HTERT RPE-1 (cell line): Measurements from ENCODE around the gene ADGRE2.
"Not testable (repeated sequence)": the region's sequence is repeated elsewhere in the genome, so short reads cannot be mapped to it uniquely, and the experiment has no call there.

Experiments used
- in situ Hi-C: fragments of 300-500 bp; cut with MboI; formaldehyde crosslinking; loops from 4 replicates; pipeline ENCODE4 v1.14.3; 2020; ENCODE audit warnings: low sequenced_read_pairs

The ADGRE2 gene

DNA sequence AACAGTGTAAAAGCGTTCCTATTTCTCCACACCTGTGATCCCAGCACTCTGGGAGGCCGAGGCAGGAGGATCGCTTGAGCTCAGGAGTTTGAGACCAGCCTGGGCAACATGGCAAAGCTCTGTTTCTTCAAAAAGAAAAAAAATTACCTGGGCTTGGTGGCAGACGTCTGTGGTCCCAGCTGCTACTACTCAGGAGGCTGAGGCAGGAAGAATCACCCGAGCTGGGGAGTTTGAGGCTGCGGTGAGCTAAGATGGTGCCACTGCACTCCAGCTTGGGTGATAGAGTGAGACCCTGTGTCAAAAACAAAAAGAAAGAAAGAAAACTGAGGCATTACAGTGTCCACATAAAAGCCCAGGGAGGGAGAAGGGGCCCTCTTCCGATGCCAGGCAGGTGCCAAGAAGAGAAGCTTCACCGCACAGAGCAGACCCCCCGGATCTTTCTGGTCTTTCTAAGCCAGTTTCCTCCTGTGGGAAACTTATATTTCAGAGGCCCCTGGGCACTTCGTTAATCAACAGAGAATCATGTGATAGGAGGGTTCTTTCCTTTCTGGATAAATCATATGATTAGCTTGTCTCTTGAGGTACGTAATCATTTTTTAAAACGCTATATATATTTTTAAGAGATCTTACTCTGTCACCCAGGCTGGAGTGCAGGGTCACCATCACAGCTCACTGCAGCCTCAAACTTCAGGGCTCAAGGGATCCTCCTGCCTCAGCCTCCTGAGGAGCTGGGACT, at the start of gene ADGRE2:
Gene ADGRE2, minus strand, starts transcription at position 451 of the 736 bp plus-strand sequence. CDS start 1,804 bp downstream, outside the sequence.
- in situ Hi-C loops = not testable (repeated sequence)

DNA sequence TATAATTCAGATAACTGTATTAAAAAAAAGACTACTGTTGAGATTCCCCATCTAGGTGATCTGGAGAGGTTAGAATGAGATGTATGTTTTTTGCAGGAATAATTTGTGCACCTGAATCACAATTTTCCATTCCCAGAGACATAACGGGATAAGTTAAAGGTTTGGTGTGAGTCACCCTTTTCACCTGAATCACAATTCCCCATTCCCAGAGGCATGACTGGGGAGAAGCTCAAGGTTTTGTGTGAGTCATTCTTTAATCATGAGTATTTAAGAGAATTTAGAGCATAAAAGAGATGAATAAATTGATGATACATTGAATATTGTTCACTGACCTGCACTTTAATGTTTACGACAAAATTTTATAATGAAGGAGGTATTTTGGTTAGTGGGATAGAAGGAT, 47.6 kb upstream of the ADGRE2 start:
- in situ Hi-C loops = no loop called here

DNA sequence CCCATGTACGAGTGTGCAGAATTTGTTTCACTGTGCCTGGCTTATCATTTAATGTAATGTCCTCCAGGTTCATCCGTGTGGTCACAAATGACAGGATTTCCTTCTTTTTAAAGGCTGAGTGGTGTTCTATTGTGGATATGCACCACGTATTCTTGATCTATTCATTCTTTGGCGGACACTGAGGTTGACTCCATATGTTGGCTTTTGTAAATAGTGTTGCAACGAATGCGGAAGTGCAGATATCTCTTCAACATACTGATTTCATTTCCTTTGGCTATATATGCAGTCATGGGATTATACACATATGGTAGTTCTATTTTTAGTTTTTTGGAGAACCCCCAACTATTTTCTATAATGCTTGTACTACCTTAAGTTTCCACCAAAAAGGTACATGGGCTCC, 43.6 kb upstream of the ADGRE2 start:
- in situ Hi-C loops = no loop called here

DNA sequence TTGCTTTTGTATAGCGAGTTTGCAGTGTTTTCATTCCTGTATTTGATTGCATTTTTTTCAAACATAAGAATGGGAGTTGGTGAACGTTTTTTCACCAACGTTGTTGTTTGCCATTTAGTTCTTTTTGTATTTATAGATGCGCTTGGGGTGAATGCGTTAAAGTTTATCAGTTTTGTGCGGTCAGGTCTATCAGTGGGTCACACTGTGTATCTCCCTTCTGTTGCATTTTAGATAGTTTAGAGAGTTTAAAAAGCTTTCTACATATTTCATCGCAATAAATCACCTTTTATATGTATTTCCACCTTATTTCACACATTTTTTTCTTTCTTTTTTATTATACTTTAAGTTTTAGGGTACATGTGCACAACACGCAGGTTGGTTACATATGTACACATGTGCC, 40.2 kb upstream of the ADGRE2 start:
- in situ Hi-C loops = no loop called here

DNA sequence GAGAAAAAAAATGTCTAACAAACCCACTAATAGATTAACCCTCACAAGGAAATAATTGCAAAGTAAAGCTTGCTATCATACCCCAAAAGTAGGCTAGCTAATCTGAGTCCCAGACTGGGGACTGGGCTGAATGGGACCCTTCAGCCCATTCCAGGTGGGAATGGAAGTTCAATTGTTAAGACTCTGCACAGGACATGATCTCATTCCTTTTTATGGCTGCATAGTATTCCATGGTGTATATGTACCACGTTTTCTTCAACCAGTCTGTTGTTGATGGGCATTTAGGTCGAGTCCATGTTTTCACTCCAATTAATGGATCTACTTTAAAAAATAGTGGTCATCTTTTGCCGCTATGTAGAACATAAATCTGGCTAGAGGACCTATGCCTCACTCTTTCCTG, 38.7 kb upstream of the ADGRE2 start:
- in situ Hi-C loops = no loop called here

DNA sequence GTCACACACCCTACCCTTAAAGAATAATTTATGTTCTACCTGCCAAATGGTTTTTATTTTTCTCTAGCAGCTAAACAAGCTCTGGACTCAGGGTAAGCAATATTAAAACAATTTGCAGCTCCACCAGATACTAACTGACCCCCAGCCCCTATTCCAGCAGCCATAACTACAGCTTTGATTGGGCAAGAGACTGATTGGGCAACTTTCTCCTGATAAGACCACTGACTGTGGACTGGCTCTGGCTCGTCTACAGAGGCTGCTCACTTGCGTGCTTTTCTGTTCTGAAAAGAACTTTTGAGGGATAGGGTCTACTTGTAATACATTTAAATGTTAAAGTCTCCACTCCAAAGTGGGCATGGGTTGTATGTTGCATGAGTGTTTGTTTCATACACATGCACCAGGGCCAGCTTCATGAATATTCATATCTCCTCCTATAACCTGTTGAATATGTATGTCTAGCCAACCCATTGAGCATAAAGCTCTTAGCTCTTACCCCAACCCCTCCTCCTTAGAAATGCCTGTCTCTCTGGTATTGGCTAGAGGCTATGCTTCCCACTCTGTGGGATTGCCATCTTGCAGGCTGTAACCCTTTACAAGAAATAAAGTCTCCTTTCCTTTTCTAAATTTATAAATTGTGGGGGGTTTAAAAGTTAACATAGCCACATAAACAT, 36.8 kb upstream of the ADGRE2 start:
- in situ Hi-C loops = no loop called here

DNA sequence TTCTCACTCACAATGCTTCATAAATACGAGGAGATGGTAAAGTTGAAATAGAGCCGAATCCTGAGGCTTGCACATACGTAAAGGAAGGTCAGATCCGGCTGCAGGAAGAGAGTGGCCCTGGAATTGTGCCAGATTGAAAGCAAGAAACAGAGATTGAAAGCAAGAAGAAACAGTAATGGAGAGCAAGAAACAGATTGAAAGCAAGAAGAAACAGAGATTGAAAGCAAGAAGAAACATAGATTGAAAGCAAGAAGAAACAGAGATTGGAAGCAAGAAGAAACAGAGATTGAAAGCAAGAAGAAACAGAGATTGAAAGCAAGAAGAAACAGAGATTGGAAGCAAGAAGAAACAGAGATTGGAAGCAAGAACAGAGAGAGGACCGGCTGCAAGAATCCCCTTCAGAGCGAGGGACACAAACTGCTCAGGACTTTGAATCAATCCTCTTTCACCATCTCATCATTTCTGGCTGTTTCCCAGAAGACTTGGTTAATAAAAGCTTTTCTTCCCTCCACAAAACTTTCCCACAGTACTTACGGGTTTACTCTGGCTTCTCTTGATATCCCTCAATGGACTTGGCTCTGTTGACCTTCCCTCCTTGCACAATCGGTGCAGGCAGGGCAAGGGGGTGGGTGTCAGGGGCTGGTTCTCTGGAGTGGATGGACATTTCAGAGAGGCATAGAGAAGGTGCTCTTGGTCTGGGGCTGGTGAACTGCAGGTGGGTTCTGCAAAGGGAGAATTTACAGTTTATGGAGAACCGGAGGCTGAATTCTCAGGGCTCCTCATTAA, 31.1 kb upstream of the ADGRE2 start:
- in situ Hi-C loops = no loop called here

DNA sequence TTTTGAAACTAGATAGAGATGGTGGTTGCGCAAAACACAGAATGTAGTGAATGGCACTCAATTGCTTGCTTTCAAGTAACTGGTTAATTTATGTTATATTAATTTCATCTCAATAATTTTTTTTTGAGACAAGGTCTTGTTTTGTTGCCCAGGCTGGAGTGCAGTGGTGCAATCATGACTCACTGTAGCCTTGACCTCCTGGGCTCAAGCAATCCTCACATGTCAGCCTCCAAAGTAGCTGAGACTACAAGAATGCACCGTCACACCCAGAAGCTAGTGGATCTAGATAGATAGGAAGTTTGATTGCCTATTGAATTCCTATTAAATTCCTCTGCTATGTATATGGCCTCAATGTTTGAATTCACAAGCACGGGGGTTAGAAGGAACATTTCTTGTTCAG, 26.4 kb upstream of the ADGRE2 start:
- in situ Hi-C loops = no loop called here

DNA sequence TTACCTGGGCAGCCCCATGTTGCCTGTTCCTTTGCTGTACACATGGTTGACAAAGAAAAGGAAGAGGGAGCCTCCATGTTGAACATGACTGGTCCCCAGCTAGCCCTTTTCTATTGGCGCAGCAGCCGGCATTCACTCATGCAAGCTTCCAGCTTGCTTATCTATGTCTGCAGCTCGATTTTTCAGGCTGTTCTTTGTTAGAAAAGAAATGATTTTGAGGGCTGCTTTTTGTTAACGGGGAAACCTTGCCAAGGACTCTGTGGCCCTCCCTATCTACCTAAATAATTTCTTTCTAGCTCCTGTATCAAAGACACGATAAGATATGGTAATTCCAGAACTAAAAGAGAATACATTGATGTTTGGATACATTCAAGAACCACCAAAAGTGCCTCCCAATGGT, 20.4 kb upstream of the ADGRE2 start:
- in situ Hi-C loops = no loop called here

DNA sequence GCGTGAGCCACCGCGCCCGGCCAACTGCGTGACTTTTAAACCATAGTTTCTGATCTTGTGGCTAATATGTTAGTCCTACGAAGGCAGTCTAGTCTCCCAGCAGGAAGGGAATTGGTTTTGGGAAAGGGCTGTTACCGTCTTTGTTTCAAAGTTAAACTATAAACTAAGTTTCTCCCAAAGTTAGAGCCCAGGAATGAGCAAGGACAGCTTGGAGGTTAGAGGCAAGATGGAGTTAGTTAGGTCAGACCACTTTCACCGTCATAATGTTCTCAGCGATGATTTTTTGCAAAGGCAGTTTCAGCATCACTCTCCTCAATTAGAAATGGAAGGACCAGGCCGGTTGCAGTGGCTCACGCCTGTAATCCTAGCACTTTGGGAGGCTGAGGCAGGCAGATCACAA, 17.7 kb upstream of the ADGRE2 start:
- in situ Hi-C loops = no loop called here

DNA sequence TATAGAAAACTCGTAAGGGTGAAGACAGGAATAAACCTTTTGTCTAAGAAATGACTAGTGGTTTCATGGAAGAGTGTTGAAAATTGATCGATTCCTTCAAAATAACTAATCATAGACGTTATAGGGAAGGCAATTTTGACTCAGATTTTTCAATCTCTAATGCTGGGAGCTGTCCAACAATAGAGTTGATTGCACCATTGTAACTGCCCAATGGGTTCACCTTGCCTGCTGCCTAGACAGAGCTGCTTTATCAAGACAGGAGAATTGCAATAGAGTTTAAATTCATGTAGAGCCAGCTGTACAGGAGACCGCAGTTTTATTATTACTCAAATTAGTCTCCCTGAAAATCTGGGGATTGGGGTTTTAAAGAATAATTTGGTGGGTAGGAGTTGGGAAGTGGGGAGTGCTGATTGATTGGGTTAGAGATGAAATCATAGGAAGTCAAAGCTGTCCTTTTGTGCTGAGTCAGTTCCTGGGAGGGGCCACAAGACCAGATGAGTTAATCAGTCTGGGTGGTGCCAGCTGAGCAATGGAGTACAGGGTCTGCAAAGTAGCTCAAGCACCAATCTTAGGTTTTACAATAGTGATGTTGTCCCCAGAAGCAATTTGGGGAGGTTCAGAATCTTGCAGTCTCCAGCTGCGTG, 16.8 kb upstream of the ADGRE2 start:
- in situ Hi-C loops = no loop called here

DNA sequence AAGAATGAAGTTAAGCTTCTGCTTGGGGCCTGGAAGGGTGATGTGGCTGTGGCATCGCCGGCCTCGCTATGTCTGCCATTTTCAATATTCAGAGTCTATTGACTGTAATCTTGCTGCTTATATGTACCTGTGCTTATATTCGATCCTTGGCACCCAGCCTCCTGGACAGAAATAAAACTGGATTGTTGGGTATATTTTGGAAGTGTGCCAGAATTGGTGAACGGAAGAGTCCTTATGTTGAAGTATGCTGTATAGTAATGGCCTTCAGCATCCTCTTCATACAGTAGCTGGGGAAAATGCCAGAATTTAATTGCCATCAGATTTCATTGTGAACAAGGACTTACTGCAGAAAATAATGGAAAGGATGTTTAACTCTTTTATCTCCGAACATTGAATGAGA, 13.9 kb upstream of the ADGRE2 start:
- in situ Hi-C loops = not testable (repeated sequence)

DNA sequence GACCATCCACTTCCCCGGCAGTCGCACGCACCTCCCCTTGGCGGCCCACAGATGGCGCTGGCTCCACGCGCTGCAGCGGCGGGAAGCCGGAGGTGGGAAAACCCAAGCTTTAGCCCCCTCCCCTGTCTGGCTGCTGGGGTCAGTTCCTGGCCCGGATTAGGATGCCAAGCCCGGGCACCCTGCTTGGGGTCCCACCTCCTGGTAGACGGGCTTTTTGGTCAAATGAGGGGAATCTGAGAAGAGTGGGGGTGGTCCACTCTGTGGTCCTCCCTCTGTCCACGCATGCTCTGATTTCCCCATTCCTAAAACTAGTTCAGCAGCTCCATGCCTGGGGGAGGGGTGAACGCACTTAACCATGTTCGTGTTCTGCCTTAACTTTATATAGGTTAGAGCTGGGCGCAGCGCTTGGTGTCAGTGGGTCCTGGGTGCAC, 8.1 kb upstream of the ADGRE2 start:
- in situ Hi-C loops = no loop called here

DNA sequence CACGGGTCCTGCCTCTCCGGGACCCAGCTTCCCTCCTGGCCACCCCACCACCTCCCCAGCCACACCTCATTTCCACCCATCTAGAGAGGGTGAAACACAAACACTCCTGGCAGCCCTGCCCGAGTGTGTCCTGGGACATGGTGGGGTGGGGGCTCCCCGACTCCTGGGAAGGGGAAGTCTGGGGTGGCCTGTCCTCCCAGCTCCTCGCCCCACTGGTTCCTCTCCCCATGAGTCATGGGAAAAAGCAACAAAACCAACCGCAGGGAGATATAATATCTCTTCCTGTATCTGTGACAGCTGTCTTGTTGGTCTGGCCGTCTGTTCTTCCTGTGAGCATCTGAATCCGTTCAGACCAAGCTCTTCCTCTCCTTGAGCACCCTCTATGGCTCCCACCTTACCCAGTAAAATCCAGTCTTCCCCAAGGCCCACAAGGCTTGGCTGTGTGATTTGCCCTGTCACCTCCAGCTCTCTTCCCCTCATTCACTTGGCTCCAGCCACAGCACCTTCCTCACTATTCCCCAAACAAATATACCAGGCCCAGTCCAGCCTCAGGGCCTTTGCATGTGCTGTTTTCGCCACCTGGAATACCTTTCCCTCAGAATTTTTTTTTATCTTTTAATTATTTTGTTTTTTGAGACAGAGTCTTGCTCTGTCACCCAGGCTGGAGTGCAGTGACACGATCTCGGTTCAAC, 6.9 kb upstream of the ADGRE2 start:
- in situ Hi-C loops = not testable (repeated sequence)

DNA sequence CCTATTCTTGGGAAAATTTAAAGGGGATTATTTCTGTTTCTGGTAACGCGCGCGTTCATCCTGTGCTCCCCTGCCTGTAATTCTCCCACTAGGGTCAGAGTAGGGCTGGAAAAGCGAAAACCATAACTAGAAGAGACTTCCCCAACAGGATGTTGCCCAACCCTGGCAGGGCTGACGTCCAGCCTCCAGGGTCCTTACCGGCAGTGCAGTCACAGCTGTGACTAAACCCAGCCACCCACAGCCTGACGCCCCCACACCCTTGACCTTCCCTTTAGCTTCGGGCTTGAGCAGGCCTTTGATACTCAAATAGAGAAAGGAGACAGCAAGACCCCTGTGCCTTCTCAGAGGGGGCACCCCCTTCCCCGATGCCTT, 6.4 kb upstream of the ADGRE2 start:
- in situ Hi-C loops = not testable (repeated sequence)

DNA sequence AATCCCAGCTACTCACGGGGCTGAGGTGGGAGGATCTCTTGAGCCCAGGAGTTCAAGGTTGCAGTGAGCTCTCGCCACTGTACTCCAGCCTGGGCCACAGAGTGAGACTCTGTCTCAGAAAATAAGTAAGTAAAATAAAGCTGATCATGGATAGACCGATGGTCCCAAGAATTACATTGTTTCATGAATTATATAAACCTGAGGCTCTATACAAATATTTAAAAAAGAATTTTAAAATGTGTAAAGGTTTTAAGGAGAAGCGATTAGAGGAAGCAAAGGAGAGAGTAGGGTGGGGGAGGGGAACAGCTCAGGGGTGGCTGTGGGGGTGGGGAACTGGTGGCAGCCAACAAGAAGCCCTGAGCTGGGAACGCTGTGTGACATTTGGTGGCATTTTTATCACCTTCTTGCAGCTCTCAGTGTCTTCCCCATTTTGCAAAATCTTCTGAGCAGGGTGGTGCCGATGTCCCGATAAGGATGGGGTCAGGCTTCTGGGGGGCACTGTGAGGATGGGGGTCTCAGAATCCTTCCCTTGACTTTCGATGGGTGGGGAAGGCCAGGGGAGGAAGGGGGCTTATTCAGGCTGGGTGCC, 5.1 kb upstream of the ADGRE2 start:
- in situ Hi-C loops = not testable (repeated sequence)

DNA sequence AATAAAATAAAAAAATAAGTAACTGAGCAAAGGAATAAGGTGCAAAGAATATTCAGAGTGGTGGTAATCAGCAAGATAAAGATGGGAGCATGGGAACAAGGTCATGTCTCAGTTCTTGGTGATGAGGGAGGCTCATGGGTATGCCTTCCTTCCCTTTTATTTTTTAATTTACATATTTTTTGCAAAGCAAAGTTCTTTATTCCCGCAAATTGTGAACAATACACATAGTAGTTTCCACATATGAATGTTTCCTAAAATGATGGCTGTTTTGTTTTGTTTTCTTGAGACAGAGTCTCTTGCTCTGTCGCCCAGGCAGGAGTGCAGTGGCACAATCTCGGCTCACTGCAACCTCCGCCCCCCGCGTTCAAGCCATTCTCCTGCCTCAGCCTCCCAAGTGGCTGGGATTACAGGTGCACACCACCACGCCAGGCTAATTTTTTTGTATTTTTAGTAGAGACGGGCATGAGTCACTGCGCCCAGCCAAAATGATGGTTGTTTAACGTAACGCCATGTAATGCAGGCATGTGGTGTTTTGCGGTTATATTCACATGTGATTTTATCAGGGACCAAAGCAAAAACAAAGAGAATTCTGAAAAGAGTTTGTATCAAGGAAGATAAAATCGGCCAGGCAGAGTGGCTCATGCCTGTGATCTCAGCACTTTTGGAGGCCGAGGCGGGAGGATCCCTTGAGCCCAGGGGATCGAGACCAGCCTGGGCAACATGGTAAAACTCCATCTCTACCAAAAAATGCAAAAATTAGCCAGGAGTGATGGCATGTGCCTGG, 4.5 kb upstream of the ADGRE2 start:
- in situ Hi-C loops = no loop called here

DNA sequence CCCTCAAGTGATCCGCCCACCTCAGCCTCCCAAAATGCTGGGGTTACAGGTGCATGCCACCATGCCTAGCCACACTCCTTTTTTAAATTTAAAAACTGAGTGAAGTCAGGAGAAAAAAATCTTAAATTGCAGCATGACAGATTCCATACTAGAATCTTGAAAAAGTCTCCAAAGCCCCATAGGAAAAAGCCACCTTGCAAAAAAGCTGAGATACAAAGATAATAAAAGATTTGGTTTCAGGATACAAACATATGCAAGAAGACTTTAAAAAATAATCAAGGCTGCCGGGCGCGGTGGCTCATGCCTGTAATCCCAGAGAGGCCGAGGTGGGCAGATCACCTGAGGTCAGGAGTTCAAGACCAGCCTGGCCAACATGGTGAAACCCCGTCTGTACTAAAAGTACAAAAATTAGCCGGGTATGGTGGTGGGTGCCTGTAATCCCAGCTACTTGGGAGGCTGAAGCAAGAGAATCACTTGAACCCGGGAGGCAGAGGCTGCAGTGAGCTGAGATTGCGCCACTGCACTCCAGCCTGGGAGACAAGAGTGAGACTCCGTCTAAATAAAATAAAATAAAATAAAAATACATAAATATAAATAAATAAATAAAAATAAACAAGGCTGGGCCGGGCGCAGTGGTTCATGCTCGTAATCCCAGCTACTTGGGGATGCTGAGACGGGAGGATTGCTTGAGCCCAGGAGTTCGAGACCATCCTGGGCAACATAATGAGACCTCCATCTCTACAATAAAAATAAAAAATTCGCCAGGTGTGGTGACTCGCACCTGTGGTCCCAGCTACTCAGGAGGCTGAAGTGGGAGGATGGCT, 3.6 kb upstream of the ADGRE2 start:
- in situ Hi-C loops = not testable (repeated sequence)
